Measurements from ENCODE around the gene TMEM43. TPM values are rescaled to one million over a fixed set of nuclear protein-coding genes. Genes with fewer than 3 reads are reported as not detected.

Gene TMEM43
- total RNA-seq, 1 donor from 2014 or later: 38.0 TPM

GRCh38 chr3:14134291-14134690 is 9.4 kb downstream of the TMEM43 start:
- intact Hi-C loops (cut with micrococcal nuclease): no loop called here

DNA sequence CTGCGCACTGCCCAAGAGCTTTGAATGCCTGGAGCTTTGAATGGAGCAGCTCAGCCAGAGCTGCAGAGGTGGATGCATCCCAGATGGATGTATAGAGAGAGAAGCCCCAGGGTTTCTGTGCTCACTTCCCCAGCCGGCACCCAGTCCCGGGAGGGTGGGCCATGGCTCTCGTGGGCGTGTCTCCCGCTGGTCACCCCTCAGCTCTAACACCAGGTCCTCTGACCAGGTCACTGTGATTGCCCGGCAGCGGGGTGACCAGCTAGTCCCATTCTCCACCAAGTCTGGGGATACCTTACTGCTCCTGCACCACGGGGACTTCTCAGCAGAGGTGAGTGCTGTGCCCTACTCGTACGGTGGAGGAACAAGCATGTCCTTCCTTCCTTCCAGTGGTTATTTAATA is 10.7 kb downstream of the TMEM43 start:
- intact Hi-C loops (cut with micrococcal nuclease): no loop called here

DNA sequence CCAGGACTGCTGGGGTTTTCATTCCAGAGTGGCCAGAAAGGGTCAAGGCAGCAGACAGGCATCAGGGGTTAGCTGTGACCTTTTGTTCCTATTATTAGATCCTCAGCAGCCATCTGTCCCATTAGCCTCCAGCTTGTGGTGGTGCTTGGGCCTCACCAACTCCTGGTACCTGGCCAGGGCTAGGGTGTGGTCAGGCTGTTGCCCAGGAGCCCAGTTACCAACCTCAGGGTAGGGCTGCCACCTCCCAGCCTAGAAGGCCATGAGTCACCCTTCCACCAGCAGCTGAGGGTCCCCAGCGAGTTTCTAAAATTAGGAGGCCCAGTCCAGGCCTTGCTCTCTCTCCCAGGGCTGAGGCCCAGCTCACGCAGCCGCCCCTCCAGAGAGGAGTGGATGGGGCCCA is 12.2 kb downstream of the TMEM43 start:
- intact Hi-C loops (cut with micrococcal nuclease): no loop called here

DNA sequence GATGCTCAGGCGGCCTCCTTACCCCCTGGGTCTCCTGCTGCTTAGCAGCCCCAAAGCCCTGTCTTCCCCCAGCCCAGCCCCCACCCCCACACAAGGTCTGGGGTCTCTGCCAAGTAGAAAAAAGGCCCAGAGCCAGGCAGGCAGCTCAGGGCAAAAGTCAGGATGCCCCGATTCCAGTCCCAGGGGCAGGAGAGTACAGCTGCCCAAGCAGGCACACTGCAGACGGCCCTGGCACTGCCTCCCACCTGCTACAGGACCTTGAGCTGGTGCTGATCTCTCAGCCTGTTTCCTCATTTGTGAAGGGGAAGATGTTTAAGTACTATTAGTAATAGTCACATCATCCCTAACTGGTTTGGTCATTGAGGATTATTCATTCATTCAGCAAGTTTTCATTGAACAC is 12.6 kb downstream of the TMEM43 start:
- intact Hi-C loops (cut with micrococcal nuclease): no loop called here

GRCh38 chr3:14138109-14138877 is 13.4 kb downstream of the TMEM43 start:
- intact Hi-C loops (cut with micrococcal nuclease): no loop called here

DNA sequence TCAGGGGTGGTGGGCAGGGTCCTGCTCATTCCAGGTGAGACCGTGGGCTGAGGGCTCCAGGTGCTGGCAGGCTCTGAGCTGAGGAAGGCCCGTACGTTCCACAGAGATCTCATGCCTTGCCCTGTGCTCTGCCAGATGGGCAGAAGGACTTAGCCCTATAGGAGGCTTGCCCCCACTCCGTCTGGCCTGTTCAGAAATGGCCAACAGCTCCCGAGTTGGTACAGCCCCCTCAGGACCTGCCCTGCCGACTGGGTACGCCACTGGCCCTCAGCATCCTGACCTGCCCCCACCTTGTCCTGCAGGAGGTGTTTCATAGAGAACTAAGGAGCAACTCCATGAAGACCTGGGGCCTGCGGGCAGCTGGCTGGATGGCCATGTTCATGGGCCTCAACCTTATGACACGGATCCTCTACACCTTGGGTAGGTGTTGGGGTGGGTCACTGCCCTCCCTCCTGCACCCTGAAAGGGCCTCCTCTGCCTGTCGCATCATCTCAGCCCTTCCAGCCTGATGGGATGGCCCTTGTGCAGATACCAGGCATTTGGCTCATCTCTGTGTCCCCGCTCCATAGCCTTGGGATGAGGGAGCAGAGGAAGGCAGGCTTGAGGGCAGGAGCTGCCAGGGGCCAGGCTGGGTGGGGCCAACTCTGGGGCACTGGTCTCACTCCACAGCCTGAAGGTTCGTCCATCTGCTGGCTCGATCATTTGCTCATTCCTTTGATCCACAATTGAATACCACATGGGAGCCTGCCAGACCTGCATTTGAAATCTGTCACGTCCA is 14.2 kb downstream of the TMEM43 start:
- intact Hi-C loops (cut with micrococcal nuclease): no loop called here

- intact Hi-C loops (cut with micrococcal nuclease): loop anchor here (5.0 kb wide), 1 partner anchor 242 kb away; no protein-coding TSS in a partner anchor
Observed at GRCh38 chr3:14139771-14140170, 14.9 kb downstream of the TMEM43 start.

DNA sequence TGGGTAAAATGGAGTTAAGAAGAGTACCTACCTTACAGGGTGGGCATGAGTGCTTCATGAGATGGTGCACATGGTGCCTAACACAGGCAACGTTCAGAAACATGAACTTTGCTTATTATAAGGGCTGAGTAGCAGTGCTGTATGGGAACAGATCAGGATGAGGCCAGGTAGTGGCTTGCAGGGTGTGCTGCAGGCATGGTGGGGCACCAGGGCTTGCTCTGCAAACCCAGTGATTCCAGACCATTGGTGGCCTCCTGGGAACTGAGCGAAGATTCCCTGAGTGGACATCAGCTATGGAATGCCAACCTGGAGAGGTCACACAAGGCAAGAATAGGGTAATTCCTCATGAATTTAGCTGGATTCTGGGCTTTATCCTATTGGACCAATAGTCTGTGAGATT is 15.8 kb downstream of the TMEM43 start:
- intact Hi-C loops (cut with micrococcal nuclease): loop anchor here (5.0 kb wide), 1 partner anchor 243 kb away; no protein-coding TSS in a partner anchor

GRCh38 chr3:14141144-14141543 is 16.3 kb downstream of the TMEM43 start:
- intact Hi-C loops (cut with micrococcal nuclease): loop anchor here (5.0 kb wide), 1 partner anchor 244 kb away; no protein-coding TSS in a partner anchor

GRCh38 chr3:14141602-14142341 is 16.9 kb downstream of the TMEM43 start:
- intact Hi-C loops (cut with micrococcal nuclease): loop anchor here (5.0 kb wide), 1 partner anchor 244 kb away; no protein-coding TSS in a partner anchor

DNA sequence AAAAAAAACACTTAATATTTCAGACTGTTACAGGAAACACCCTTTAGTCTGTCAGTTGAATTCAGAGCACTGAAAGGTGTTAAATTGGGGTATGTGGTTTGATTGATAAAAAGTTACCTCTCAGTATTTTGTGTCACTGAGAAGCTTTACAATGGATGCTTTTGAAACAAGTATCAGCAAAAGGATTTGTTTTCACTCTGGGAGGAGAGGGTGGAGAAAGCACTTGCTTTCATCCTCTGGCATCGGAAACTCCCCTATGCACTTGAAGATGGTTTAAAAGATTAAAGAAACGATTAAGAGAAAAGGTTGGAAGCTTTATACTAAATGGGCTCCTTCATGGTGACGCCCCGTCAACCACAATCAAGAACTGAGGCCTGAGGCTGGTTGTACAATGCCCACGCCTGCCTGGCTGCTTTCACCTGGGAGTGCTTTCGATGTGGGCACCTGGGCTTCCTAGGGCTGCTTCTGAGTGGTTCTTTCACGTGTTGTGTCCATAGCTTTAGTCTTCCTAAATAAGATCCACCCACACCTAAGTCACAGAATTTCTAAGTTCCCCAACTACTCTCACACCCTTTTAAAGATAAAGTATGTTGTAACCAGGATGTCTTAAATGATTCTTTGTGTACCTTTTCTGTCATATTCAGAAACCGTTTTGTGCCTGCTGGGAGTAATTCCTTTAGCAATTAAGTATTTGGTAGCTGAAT is 17.9 kb downstream of the TMEM43 start:
- intact Hi-C loops (cut with micrococcal nuclease): loop anchor here (5.0 kb wide), 1 partner anchor 245 kb away; no protein-coding TSS in a partner anchor

DNA sequence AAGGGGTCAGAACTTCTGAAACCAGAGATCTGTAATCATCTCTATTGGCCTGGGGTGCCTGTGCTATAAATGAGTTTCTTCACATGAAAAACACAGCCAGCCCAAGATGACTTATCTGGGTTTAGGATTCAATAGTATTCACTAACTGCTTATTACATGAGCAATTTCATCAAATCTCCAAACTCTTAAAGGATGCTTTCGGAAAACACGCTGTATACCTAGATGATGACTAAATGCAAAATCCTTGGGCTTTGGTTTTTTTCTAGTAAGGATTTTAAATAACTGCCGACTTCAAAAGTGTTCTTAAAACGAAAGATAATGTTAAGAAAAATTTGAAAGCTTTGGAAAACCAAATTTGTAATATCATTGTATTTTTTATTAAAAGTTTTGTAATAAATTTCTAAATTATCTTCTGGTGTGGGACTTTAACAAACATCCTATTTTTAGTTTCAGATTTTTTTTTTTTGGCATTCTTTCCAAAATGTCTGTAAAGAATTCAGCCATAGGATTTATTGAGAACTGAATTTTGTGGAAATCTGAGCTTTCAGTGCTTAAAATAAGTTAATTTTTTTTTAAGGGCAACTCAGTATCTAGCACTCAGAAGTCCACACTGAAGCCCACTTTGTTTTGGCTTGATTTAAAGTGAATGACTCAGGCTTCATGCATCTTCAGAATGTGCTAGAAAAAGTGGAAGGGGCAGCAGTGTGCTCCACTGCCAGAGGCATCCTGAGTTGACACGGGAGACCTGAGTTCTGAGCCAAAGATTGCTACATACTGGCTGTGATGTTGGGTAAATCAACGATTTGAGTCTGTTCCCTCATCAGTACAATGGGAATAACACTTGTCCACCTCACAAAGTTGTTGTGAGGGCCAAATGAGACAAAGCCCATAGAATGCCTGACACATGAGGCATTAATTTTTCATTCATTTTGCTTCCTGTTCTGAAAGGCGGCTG is 18.7 kb downstream of the TMEM43 start:
- intact Hi-C loops (cut with micrococcal nuclease): loop anchor here (1.0 to 5.0 kb wide), 5 partner anchors 19 to 508 kb away; partner anchors contain the start of genes CCDC174, CHCHD4, LSM3 and XPC

DNA sequence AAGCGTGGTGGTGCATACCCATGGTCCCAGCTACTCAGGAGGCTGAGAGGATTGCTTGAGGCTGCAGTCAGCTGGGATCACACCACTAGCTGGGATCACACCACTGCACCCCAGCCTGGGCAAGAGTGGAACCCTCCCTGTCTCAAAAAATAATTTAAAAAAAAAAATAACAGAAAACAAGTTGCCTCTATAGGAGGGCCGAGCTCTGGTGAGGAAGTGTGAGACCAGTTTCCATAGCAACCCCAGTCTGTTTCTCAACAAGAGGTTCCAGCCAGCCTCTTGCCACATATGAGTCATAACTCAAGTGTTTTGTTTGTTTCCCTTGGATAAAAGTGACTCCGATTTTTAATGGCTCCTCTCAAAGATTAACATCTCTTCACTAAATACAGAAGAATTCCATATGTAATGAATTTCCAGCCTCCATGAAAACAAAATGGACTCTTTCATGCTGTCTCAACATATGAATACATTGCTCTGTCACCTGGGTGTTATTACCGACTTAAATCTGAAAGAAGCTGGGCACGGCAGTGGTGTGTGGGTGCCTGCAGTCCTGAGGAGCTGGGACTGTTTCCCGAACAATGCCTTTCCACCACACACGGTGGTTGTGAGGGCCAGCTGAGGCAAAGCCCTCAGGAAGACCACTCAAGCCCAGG is 19.7 kb downstream of the TMEM43 start:
- intact Hi-C loops (cut with micrococcal nuclease): loop anchor here (1.0 to 5.0 kb wide), 6 partner anchors 20 to 507 kb away; partner anchors contain the start of genes CCDC174, CHCHD4, LSM3 and SLC6A6

DNA sequence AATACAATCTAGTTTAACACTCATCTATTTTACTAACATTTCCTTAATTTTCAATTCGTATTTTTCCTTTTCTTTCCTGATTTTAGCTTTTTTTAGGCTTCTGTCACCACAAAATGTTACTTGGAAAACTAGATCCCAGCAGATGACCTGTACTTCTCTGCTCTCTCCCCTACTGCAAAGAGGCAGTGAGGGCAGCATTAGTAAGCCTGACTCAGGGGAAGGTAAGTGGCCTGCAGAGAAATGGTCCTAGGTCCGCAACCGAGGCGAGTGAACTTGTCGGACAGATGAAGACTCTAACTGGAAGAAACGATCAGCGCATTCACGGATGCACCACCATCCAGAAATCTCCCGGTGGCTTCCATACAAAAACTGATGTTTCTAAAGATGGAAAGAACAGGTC is 20.4 kb downstream of the TMEM43 start:
- intact Hi-C loops (cut with micrococcal nuclease): loop anchor here (1.0 kb wide), 1 partner anchor 257 kb away; the partner anchor contains the start of gene SLC6A6

- intact Hi-C loops (cut with micrococcal nuclease): loop anchor here (1.0 kb wide), 1 partner anchor 256 kb away; the partner anchor contains the start of gene SLC6A6
Observed at GRCh38 chr3:14145670-14146380, 21.0 kb downstream of the TMEM43 start.

- intact Hi-C loops (cut with micrococcal nuclease): no loop called here
Observed at GRCh38 chr3:14146381-14147065, 21.7 kb downstream of the TMEM43 start.

GRCh38 chr3:14147066-14147435 is 22.2 kb downstream of the TMEM43 start:
- intact Hi-C loops (cut with micrococcal nuclease): no loop called here

DNA sequence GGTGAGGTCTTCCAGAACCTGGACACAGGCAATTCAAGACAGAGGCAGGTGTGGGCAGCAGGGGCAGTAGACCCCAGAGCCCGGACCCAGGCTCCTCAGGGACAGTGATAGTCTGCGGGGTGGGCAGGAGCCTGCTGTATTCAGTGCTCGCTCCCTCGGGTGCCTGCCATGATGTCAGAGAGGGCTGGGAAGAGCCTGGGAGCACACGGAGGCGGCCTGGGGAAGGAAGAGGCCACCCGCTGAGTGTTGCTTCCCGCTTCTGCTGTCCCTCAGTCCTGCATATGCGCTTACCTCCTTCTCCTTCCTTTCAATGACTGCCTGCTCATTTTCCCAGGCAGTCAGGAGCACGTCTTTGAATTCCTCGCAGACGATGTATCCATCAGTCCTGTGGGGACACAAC is 22.8 kb downstream of the TMEM43 start:
- intact Hi-C loops (cut with micrococcal nuclease): no loop called here
